Choroid plexus epithelial cell (primary cell): Measurements from ENCODE around the gene SHOC1.
A peak's percentile ranks its signal among the peaks of the same experiment; 100 is the strongest.

ENCODE experiments used
- DNase-seq: peaks from one replicate; pipeline ENCODE4 v3.0.0-alpha.2; 2010; ENCODE audit warnings: low read depth
- H3K4me3 ChIP-seq: 2 replicates; pipeline ENCODE4 v1.5.1; 2011; ENCODE audit warnings: low read depth, mild to moderate bottlenecking, control low read depth, low read length, moderate library complexity
- TF ChIP-seq, protein P1 (sequence below): conservative IDR thresholded peaks from 2 replicates; pipeline ENCODE4 v1.5.1; 2011; ENCODE audit warnings: low read depth, mild to moderate bottlenecking, control low read depth, inconsistent platforms, low read length, moderate library complexity

The SHOC1 gene

DNA sequence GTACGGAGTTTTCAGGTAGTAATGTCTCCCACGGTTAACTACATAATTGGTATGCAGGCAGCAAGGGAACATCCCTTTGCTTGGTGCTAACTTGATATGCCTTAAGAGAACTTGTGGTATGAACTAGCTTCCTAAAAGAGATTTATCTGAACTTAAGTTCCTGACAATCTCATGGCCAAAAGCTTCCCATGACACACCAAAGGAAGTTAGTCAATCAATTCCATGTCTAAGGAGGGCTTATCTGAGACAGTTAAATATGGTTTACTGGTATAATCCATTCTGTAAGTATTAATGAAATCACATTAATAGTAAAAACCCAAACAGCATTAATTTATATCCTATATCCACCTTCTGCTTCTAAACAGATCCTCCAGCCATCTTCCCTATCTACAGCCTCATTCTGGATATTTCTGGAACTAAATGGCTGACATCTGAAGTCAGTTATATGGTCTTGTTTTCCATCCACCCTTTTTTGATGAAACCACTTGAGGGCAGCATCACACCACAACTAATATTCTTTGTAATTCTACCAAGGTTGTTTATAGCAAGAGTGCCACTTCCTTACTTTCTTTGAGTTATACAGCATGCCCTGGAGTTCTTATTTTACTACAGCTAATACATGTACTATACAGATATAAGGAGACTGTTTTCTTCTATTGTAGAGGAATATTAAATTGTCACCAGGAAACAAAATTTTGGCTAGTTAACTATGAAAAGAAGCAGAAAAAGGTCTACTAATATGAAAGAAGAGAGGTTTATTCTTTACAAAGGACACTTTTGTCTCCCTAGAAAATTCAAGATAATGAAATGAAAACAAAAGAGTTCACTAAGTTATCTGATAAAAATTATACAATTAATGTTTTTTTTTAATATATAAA is 34.7 kb downstream of the SHOC1 start:
- DNase-seq, result peak; percentile 95
- no peak overlapping the region for H3K4me3 ChIP-seq
- TF ChIP-seq, protein P1, sequence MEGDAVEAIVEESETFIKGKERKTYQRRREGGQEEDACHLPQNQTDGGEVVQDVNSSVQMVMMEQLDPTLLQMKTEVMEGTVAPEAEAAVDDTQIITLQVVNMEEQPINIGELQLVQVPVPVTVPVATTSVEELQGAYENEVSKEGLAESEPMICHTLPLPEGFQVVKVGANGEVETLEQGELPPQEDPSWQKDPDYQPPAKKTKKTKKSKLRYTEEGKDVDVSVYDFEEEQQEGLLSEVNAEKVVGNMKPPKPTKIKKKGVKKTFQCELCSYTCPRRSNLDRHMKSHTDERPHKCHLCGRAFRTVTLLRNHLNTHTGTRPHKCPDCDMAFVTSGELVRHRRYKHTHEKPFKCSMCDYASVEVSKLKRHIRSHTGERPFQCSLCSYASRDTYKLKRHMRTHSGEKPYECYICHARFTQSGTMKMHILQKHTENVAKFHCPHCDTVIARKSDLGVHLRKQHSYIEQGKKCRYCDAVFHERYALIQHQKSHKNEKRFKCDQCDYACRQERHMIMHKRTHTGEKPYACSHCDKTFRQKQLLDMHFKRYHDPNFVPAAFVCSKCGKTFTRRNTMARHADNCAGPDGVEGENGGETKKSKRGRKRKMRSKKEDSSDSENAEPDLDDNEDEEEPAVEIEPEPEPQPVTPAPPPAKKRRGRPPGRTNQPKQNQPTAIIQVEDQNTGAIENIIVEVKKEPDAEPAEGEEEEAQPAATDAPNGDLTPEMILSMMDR, result peak; percentile 65

DNA sequence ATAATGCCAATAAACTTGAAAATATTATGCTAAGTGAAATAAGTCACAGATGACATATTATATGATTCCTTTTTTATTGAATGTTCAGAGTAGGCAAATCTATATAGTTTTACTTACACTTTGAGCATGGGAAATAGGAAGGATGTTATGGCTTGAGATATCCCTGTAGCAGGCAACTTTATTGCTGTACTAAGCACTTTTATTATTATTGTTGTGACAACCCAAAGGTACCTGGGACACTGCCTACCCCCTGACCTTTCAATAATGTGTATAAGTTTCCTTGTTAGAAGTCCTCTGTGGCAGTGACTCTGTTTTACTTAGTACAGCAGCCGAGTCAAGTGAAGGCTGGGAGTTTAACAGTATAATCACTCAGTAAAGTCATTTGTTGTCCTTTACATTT is 39.9 kb downstream of the SHOC1 start:
- DNase-seq, result no peak
- no peak overlapping the region for H3K4me3 ChIP-seq
- TF ChIP-seq, protein P1, result no peak

DNA sequence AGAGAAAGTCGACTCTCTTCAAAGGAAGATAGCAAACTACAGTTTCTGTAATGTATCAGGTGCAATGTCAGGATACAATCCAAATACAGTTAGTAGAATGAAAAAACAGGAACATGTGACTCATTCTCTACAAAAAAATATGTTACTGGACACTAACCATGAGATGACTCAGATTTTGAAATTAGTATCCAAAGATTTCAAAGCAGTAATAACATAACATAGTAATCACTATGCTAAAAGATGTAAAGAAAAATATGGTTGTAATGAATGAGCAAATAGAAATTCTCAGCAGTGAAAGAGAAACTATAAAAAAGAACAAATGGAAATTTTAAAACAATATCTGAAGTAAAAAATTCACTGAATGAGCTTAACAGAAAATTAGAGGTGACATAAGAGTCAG is 42.3 kb downstream of the SHOC1 start:
- no peak overlapping the region for H3K4me3 ChIP-seq
- TF ChIP-seq, protein P1, result no peak
- peak; percentile 55 for DNase-seq
